ENCODE data around the gene CDT1.

The CDT1 gene

DNA sequence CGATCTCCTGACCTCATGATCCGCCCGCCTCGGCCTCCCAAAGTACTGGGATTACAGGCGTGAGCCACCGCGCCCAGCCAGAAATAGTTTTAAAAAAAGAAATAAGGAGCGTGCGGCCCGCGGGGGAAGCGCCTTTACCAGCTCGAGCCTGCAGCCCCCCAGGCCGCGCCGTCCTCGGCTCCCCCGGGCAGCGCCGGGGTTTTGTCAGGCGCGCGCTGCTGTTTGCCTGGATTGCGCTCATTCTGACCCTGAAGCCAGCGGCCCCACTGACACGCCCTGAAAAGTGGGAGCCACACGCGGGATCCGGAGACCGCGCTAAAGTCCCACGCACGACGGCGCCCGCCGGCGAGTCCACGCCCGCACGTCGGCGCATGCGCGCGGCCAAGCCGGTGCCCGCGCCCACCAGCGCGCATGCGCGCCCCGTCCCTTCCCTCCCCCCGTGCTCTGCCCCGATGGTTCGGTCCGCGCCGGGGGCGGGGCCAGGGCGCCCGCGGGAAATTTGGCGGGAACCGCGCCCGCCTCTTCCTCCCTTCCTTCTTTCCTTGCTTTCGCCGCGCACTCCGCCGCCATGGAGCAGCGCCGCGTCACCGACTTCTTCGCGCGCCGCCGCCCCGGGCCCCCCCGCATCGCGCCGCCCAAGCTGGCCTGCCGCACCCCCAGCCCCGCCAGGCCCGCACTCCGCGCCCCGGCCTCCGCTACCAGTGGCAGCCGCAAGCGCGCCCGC lies at the start of gene CDT1:
Gene CDT1 (plus strand): TSS at position 526 of the 724 bp plus-strand sequence. CDS start 43 bp downstream, at position 569.
- DNase-seq (ENCODE audit: low read depth in 2 of 2) = peak; percentile 60 to 75

DNA sequence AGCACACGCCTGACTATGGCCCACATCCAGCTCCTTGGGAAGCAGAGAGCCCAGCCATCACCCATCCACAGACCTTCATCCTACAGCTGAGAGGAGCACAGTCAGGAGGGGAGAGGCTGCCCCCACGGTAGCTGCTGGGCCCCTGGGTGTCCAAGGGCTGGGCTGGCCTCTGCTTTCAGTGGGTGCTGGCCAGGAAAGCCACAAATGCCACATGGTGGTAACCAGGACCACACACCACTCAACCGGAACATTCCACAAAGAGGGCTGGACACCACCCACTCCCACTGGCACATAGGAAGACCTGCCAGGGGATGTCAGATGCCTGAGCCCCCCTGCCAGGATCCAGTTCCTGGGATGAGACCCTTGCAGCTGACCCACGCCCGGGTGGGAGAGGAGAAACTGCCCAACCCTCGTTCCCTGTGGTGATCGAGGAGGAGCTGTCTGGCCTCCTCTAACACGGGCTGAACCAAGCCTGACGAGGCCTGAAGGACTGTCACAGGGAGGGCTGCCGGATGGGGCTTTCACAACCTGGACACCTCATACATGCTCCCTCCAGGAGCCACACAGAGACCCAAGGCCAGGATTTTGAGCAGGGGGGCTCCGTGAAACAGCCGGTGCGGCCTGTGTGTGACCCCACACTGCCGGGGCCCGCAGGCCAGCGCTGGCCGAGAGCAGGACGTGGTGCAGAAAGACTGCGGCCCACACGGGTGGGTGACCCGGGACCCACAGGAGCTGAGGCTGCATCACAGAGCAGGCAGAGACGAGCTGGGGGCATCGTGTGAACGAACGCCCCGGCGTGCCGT lies 49.3 kb upstream of the CDT1 start:
- DNase-seq (ENCODE audit: low read depth in 2 of 2) = no peak

DNA sequence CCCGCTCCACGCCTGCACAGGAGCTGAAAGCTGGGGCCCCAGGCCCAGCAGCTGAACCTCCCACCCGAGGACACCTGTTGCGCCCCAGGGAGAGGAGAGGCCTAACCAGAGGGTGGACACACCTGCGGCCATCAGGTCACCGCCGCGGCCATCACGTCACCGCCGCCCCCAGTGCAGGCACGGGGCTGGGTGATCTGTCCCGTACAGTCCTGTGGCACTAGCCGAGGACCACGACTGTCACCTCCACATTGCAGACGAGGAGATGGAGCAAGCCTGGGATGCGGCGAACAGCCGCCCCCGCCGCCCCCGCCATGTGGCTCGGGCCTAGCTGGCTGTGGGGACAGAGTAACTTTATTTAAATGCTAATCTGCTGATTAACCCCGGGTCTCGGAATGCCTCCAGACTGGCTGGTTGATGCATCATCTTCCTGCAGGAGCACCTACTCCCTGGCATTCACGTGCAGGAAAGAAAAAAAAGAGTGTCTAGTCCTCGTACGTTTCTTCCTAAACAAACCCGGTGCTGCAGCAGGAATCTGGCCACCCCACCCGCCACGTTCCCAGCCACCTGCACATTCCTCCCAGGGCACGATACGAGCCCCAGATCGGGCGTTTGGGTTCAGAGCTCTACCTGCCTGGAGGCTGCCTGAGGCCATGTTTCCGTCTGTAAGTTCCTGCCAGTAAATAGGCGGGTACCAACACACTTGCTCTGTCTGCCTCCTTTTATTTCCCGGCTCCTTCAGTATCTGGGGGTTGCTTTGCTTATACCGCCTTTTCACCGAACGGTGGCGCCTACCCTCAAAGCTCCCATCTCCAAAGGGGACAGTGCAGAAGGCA lies 48.5 kb upstream of the CDT1 start:
- DNase-seq (ENCODE audit: low read depth in 2 of 2) = no peak

GRCh38 chr16:88755745-88756443 lies 47.7 kb upstream of the CDT1 start:
- DNase-seq (ENCODE audit: low read depth in 2 of 2) = no peak

- no peak for DNase-seq (ENCODE audit: low read depth in 2 of 2)
Measured at GRCh38 chr16:88758227-88758943, 45.2 kb upstream of the CDT1 start.

DNA sequence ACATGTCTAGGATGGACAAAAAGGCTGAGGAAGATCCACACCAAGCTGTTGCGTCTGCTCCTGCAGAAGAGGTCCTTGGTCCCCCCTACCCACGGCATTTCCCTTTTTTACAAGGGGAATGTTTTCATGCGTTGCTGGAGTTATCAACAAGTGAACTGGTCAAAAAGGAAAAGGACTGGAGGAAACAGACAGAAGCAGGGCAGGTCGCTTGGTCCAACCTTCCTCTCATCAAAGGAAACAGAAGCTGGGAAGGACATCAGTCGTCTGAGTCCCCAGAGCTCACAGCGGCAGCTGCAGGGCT lies 44.7 kb upstream of the CDT1 start:
- DNase-seq (ENCODE audit: low read depth in 2 of 2) = no peak

DNA sequence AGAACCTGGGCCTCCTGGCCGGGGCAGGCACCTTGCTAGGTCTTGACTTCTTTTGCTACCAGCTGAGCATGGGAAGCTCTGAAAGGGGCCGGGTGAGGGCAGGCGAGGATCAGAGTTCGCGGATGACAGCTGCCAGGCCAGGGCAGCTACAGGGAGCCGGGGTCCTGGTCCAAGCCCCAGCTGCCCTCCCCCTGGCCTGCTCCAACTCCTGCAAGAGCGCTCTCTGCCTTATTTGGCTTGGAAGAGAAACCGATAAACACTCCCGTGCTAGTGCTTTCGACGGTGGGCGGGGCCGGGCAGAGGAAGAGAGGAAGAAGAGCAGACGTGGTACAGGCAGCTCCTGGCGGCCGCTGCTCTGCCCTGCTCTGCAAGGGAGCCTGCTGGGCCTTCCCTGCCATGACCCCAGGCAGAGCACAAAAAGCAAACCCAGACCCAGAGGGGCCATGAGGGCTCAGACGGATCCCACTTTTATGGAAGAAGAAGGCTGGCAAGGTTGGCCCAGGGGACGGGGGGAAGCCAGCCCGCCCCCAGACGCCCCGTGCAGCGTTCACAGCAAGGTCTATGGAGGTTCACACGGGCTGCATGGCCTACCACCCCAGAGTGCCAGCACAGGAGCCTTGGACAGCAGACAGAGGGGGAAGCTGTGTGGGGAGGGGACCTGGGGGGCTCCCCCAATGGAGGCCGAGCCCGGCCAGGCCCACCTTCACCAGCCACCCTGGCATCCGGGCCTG lies 44.2 kb upstream of the CDT1 start:
- DNase-seq (ENCODE audit: low read depth in 2 of 2) = no peak

GRCh38 chr16:88759976-88760350 lies 43.6 kb upstream of the CDT1 start:
- no peak for DNase-seq (ENCODE audit: low read depth in 2 of 2)

- no peak for DNase-seq (ENCODE audit: low read depth in 2 of 2)
Measured at GRCh38 chr16:88760424-88761142, 43.0 kb upstream of the CDT1 start.

GRCh38 chr16:88761143-88761534 lies 42.5 kb upstream of the CDT1 start:
- no peak for DNase-seq (ENCODE audit: low read depth in 2 of 2)

DNA sequence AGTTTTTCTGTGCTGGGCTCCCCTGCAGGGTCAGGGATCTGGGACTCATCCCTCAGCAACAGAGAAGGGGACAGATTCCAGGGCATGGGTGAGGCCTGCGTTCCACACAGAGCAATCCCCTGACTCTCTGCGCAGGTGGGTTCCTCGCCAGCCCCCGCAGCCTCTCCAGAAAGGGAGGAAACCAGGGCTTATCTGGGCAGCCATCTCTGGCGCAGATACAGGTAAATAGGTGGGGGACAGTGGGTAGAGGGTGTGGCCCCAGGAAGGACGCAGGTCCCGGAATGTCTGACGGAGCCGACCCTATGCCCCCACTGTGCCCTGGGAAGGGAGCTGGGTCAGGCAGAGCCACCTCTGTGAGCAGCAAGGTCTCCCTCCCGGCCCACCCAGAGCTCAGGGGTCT lies 41.8 kb upstream of the CDT1 start:
- no peak for DNase-seq (ENCODE audit: low read depth in 2 of 2)

DNA sequence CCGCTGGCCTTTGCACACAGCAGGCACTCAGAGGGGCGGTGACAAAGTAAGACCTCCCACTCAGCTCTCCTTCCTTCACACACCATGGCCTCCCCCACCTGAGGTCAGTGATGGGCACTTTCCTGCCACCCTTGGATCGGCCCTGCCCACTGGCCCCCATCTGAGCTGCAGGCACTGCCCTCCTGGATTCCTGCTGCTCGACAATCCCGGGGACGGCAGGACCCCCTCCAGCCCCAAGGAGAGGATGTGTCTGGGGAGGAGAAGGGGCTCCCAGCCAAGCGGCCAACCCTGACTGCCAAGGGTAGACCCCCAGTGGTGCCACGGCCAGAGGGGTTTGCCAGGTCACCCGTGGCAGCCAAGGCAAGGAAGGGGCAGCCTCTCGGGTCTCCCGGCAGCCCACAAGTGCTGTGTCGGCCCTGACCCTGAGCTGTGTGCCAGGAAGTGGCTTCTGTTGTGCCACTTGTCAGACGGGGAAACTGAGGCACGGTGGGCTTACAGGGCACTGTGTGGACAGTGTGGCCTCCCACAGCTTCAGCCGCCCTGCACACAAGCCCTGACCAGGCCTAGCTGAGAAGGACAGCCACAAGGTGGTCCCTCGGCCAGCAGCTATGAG lies 41.2 kb upstream of the CDT1 start:
- DNase-seq (ENCODE audit: low read depth in 2 of 2) = no peak

DNA sequence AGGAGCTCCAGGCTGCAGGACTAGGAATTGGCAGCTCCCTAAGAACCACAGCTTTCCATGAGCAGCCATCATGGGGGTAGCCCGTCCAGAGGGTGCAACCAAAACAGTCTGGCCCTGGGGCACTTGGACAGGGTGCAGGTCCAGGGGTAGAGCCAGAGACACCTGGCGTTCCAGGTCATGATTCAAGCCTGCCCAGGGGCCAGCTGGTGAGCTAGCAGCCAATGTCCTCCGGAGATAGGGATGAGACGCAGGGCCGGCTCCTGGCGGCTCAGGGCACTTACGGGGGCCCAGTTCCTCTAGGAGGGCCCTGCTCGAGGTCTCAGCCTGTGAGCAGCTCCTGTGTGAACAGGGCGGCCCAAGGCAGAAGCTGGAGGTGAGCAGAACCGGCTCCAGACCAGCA lies 40.6 kb upstream of the CDT1 start:
- no peak for DNase-seq (ENCODE audit: low read depth in 2 of 2)

GRCh38 chr16:88763502-88764053 lies 40.0 kb upstream of the CDT1 start:
- no peak for DNase-seq (ENCODE audit: low read depth in 2 of 2)

GRCh38 chr16:88764080-88764479 lies 39.5 kb upstream of the CDT1 start:
- no peak for DNase-seq (ENCODE audit: low read depth in 2 of 2)

GRCh38 chr16:88764913-88765349 lies 38.7 kb upstream of the CDT1 start:
- no peak for DNase-seq (ENCODE audit: low read depth in 2 of 2)

GRCh38 chr16:88766975-88767374 lies 36.6 kb upstream of the CDT1 start:
- DNase-seq (ENCODE audit: low read depth in 2 of 2) = no peak

DNA sequence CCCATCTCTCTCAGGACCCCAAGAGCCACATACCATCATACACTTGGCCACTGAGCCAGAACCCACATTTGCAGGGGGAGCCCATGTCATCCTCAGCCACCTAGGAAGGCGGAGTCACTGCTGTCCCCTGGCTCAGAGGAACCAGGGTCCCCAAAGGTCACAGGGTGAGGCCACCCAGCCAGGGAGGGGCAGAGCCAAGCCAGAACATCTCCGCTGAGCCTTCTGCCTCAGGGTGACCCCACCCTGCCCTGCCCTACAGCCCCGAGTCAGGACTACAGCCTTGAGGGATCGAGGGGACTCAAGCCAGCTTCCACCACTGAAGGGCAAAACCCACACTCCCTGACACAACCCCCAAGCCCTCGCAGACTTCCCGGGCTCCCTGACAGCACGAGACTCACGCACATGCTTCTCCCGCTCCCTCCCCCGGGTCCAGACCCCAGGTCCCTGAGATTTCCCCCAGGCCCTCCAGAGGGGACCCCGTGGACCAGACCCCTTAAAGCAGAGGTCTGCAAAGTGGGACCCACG lies 36.0 kb upstream of the CDT1 start:
- no peak for DNase-seq (ENCODE audit: low read depth in 2 of 2)

Measured in stimulated activated CD8-positive, alpha-beta memory T cell treated with anti-CD3 and anti-CD28 coated beads, Interleukin-15, amount 100 ng/mL, for 4 hours (primary cell).